AG09319 (cell line): ENCODE results near the gene BPIFB1.
A peak's percentile ranks its signal among the peaks of the same experiment; 100 is the strongest.

Experiments used
- DNase-seq: peaks from one replicate; pipeline ENCODE4 v3.0.0-alpha.2; 2010; ENCODE audit warnings: low read depth; ENCODE audit errors: extremely low read depth
- CTCF ChIP-seq: IDR thresholded peaks from 2 replicates; pipeline ENCODE4 v1.5.1; 2011; ENCODE audit warnings: low read depth, mild to moderate bottlenecking, inconsistent platforms, low read length, moderate library complexity

BPIFB1 gene

GRCh38 chr20:33296206-33296605, 13.2 kb downstream of the BPIFB1 start:
- DNase-seq: no peak
- no peak for TF ChIP-seq CTCF

GRCh38 chr20:33298391-33298790, 15.4 kb downstream of the BPIFB1 start:
- TF ChIP-seq CTCF: no peak
- DNase-seq: no peak

GRCh38 chr20:33299111-33299603, 16.1 kb downstream of the BPIFB1 start:
- peak; percentile 89 for TF ChIP-seq CTCF
- DNase-seq: peak; percentile 3

GRCh38 chr20:33301192-33301930, 18.3 kb downstream of the BPIFB1 start:
- no peak for DNase-seq
- TF ChIP-seq CTCF: no peak

GRCh38 chr20:33303595-33303994, 20.6 kb downstream of the BPIFB1 start:
- no peak for DNase-seq
- no peak for TF ChIP-seq CTCF

GRCh38 chr20:33304046-33304445, 21.0 kb downstream of the BPIFB1 start:
- no peak for TF ChIP-seq CTCF
- no peak for DNase-seq

- DNase-seq: no peak
- no peak for TF ChIP-seq CTCF
These were observed 22.6 kb downstream of the BPIFB1 start for GRCh38 chr20:33305589-33306057.
